HG03135 (cell line): Measurements from ENCODE around the gene KRT36.

Source experiments
- ATAC-seq: cut with Tn5 transposase; IDR thresholded peaks from one replicate; pipeline ENCODE4 v1.9.1; 2021; ENCODE audit warnings: mild to moderate bottlenecking, moderate library complexity; ENCODE audit not compliant: unreplicated experiment

KRT36 gene

DNA sequence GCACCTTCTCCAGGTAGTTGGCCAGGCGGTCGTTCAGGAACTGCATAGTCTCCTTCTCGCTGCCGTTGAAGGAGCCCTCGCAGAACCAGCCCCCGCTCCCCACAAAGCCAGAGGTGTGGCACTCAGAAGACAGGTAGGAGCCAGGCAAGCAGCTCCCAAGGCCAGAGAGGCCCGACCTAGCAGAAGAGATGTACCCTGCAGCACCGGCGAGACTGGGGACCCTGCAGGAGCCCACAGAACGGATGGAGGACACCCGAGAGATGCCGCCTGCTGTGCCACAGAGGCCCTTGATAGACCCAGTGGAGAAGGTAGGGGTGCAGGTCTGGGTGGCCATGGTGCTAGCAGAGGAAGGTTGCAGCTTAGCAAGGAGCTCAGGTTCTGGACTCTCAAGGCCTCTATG, at the start of gene KRT36:
Gene KRT36, minus strand, starts transcription at position 380 of the 400 bp plus-strand sequence. Its CDS starts 46 bp downstream, at position 334.
- no peak for ATAC-seq

DNA sequence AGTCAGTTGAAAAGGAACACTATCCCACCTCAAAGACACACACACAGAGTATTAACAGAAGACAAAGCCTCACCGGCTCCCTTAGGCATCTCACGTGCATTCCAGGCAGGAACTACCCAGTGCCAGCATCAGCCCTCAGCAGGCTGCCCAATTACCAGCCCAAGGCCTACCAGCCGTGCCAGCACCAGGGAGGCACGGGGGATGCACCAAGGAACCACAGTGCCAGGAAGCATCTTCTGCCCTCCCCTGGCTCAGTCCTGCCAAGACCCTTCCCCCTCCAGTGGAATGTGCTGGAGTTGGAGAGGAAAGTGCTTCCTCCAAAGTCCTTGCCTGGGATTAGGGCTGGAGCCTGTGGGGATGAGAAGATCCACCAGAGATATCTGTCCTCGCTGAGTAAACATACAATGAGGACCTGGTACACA, 49.4 kb upstream of the KRT36 start:
- ATAC-seq = no peak

DNA sequence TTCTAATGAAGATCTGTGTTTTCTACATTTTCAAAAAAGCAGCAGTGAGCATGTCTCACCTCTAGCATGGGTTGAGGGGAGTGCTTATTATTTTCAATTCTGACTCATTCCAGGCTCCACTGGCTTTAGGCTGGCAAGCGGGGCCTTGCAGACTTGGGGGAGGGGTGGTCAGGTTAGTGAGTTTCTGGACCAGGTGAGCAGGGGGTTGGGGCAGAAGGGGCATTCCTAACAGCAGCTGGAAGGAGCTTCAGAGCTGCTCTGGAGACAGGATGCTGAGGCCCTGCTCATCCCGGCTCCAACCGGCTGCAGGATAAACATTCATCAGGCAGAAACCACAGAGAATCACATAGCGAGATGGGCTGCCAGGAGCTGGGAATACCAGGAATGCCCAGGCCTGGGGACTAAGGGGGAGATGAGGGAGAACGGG, 48.9 kb upstream of the KRT36 start:
- no peak for ATAC-seq

DNA sequence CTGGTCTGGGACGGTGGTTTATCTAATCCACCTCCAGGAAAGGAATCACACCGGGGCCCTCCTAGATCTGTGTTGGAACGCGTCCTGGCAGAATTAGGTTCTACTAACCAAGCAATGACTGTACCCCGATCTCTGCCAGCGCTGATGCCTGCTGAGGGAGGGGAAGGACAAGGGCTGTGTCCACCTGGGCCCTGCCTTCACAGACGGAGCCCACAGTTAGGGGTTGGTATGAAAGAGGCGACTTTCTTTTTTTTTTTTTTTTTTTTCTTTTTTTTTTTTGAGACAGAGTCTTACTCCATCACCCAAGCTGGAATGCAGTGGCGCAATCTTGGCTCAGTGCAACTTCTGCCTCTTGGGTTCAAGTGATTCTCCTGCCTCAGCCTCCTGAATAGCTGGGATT, 48.3 kb upstream of the KRT36 start:
- no peak for ATAC-seq

DNA sequence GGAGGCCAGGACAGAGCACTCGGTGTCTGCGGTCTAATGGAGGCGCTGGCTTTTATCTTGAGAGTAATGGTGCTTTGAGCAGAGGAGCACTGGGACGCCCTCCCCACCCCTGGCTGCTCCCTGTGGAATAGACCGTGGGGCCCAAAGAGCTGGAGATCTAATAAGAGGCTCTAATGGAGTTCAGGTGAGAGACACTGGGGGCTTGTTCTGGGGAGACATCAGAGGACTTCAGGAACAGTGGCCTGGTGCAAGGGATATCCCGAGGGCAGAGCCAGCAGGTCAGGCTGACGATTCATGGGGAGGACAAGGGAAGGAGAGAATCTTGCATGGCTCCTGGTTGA, 47.9 kb upstream of the KRT36 start:
- no peak for ATAC-seq

DNA sequence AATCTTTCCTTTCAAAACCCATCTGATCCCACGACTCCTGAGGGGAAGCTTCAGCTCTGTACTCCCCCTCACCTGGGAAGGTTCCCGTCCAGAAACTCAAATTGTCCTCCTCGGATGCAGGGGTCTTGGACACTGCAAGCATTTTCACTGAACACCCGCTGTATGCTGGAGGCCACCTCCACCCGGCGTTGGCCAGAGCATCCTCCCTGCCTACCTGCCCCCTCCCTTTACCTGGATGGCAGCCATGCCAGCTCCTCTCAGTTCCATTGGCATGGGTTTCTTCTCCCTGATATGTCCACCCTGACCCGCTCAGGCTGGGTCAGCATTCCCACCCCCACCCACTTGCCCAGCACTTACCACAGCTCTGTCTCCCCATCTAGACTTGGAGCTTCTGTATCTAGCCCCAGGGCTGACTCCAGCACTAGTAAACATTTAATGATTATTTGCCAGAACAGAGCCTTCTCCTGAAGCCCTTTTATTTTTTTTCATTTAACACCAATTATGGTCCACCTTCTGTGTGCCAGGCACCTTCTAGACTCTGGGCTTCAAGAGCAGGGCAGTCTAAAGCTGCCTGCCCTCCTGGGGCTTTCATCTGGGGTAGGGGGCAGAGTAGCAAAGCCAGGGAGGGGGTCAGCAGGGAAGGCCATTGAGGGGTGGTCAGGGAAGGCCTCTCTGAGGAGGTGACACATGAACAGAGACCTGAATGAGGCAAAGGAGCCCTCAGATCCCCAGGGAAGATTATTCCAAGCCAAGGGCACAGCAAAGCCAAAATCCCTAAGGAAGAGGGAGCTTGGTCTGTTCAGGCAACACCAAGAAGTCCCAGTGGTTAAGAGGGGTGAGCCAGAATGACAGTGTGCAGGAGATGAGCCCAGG, 47.3 kb upstream of the KRT36 start:
- no peak for ATAC-seq

DNA sequence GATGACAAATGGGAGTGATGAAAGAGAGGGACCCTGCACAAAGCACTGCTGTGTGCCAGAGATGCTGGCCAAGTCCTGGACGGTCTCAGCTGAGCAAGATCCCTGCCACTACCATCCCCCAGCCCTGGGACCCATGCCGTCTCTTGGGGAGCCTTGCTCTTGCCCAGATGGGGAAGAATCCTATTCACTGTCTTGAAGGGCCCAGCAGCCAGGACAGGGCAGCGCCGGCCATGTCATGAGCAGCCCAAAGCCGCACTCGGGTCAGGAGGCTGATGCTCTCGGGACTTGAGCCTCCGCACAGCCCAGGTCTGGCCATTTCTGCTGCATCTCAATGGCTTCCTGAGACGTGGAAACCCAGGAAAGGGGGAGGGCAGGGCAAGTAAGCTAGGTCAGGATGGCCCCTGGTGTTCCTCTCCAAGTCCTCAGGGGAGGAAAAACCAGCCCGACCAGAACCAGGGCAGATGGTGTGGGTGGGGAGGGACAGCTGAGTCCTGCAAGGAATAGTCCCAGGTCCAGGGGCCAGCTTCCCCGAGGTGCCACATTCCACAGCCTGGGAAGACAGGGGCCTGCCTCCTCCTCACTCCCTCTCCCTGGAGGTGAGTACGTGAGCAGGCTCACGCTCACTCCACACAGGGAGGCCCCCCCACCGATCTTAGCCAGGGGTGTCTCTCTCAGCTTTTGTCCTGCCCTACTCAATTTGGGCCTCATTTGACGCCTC, 46.2 kb upstream of the KRT36 start:
- no peak for ATAC-seq

DNA sequence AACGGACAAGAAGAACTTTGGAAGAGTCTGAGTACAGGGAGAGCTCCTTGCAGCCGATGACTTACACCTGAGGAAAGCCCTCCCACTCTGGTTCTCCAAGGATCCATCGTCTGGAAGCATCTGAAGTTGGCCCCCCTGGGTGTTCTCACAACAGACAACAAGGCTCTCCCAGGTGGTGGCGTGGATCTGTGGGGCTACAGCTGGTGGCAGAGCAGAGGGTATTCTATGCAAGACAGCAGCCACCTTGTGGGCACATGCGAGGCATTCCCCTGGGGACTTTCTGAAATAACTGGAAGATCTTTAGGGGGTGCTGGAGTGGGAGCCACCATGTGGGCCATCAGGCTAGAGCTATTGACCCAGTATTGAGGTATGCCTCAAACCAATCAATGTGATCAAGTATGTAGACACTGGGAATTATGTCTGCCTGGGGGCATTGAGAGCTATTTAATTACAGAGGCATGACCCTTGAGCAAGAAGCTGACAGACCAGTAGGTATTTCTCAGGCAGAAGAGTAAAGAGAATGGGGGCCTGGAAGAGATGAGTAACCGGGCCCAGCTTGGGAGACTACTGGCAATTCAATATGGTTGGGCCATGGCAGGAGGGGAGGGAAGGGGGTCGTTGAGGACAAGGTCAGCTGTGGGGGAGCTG, 45.3 kb upstream of the KRT36 start:
- no peak for ATAC-seq

DNA sequence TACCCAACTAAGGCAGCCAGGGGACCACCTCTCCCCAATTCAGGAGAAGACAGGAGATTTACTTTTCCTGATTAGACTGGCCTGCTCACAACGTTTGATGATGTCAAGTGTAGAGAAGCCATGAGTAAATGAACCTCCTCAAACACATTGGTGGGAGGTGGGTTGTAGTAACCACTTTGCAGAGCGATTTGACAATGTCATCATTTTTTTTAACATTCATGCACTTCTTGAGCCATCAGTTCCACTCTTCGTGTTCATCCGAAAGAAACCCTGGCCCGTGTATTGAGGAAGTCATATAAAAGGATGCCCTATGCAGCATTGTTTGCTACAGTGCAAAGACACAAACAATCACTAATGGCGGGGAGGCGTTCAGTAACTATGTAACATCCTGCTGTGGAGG, 43.9 kb upstream of the KRT36 start:
- no peak for ATAC-seq

DNA sequence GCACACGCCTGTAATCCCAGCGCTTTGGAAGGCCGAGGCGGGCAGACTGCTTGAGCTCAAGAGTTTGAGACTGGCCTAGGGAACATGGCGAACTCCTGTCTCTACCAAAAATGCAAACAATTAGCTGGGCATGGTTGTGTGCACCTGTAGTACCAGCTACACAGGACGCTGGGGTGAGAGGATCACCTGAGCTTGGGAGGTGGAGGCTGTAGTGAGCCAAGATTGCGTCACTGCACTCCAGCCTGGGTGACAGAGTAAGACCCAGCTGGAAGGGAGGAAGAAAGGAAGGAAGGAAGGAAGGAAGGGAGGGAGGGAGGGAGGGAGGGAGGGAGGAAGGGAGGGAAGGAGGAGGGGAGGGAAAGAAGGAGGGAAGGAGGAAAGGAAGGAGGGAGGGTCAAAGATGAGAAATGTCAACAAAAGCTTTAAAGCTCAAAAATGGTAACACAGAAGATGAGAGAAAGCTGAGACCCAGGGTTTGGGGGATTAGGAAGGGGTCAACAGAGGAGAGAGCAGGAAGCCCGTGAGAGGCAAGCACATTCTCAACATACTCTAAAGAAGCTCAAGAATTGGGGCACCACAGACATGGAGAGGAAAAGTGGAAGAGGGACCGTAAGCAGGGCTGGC, 43.3 kb upstream of the KRT36 start:
- no peak for ATAC-seq

DNA sequence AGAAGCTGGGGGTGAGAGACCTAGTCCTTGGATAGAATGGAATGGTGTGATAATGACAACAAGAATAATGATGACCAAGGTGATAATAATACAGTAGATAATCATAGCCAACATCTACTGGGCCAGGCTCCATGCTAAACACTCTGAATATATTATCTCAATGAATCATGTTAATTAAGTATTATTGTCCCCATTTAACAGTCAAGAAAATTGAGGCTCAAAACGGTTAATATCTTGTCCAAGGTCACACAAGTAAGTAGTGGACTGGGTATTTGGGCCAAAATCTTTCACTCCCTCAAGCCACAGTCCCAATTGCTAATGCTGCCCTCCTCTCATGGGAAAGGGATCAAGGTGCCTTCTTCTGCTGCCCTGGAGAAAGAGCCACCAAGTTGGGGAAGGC, 42.3 kb upstream of the KRT36 start:
- ATAC-seq = no peak

DNA sequence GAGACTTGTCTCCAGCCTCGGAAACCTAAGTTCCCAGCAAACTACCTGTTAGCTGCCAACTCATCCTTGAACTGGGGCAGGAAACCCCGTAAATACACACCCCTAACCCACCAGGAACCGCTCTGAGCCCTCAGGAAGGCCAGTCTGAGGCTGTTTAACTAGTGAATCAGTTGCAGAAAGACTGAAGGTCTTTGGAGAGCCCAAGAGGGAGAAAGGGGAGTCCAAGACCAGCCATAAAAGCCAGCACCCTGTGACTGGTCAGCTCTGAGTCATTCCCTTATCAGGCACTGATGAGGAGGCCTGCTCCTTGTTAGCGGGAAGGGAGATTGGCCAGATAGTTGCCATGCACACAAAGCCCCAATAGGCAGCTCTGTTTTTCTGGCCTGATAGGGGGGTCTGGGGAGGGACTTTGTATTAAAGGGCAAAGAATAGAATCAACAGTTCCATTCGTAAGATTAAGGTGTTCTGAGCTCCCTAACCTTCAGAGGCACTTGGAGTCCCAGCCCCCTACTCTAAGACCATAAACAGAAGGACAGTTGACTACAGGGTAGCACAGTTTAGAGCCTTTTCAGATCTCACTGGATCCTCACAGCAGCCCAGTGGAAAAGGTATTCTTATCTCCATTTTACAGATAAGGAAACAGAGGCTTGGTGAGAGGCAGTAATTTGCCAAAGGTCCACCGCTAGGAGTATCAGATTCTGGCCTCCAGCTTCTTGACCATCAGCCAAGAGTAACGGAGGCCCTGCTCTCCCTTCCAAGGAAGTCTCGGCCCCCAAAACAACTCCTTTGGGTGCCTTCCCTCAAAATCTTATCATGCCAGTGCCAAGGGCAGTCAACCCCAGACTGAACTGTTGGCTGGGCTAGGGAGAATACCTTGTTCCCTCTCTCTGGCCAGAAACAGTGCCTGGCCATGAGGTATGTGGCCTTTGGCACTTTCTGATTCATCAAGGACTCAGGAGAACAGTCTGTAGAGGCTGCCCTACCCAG, 40.6 kb upstream of the KRT36 start:
- no peak for ATAC-seq

DNA sequence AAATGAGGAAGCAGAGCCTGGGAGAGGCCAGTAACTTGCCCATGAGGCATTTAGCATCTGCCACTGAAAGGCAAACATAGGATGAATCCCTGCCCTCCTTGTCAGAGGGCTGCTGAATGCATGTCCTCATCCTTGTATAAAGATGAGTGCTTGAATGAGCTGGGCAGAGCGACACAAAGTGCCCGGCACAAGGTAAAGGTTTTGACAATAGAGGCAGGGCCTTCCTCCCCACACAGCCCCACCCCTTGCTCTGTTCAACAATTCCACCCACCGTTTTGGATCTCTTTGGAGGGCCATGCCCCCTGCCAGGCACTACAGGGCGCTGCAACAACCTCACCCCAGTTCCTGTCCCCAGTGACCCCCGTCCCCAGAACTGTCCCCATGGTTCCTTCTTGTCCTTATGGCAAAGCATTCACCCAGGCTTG, 39.8 kb upstream of the KRT36 start:
- ATAC-seq = no peak

DNA sequence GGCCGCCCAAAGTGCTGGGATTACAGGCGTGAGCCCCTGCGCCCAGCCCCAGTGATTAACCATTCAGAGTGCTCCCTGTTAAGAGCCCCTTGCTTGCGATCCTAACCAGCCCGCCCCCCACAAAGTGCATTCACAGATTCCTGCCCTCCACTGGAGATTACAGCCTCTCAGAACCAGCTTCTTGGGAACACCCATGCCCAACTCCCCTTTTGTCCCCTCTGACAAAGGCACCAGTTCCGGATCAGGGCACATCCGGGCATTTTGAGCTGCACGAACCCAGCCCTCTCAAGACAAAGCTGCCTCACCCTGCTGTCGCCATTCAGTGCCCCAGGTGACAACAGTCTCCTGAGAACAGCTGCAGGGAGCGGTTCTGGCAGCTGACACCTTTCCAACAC, 39.2 kb upstream of the KRT36 start:
- ATAC-seq = no peak

DNA sequence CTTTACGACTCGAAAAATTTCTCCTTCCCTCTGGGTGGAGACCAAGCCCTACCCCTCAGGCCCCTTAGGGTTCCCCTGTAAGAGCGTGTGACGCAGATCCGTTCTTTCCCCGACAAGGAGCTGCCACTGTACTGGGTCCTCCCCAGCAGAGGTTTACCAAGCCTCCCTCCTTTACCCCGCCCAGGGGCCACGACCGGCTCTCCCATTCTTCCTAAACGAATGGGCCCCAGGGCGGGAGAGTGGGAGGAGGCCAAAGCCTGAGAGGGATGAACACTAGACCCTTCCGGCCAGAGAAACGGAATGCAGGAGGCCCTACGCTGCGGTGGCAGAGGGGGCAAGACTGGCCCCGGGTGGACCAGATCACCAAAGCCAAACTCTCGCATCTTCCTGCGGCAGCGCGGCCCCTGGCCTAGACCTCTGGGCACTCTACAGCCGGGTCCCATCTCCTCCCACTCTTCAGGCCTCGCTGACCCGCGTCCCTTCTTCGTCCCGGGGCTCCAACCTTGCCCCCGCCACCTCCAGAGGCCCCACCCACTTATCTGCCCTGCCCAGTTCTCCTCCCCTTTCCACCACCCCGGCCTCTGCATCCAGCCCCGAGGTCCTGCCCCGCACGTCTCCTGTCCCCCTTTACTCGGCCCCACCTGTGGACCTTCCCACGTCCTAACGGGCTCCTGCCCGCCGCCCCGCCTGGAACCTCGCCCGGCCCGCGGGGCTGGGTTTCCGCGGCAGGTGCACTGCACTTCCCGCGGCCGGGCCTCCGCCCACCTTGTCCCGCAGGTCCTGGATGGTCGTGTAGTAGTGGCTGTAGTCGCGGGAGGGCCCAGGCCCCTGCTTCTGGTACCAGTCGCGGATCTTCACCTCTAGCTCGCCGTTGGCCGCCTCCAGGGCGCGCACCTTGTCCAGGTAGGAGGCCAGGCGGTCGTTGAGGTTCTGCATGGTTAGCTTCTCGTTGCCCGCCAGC, 37.6 kb upstream of the KRT36 start:
- ATAC-seq = no peak

DNA sequence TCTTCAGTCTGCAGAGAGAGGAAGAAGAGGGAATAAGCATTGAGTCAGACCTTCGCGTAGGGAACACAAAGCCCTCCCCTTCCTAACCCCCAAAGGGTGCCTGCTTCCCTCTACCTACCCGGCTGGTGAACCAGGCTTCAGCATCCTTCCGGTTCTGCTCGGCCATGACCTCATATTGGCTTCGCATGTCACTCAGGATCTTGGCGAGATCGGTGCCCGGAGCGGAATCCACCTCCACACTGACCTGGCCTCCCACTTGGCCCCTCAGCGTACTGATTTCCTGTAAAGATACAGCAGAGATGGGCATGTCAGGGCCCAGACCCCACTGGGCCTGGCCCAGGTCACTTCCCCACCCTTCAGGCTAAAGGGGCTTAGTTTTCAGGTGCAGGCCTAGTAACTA, 34.6 kb upstream of the KRT36 start:
- no peak for ATAC-seq

DNA sequence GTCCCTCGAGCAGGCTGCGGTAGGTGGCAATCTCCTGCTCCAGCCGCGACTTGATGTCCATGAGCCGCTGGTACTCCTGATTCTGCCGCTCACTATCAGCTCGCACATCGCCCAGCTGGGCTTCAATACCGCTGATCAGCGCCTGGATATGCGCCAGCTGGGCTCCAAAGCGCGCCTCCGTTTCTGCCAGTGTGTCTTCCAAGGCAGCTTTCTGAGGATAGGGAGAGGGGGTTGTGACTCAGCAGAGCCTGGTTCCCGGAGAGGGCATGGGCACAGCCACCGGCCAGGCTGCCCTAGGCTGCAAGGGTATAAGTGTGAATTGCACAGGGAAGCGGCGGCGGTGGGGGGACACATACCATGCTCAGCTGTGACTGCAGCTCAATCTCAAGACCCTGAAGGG, 34.1 kb upstream of the KRT36 start:
- no peak for ATAC-seq

DNA sequence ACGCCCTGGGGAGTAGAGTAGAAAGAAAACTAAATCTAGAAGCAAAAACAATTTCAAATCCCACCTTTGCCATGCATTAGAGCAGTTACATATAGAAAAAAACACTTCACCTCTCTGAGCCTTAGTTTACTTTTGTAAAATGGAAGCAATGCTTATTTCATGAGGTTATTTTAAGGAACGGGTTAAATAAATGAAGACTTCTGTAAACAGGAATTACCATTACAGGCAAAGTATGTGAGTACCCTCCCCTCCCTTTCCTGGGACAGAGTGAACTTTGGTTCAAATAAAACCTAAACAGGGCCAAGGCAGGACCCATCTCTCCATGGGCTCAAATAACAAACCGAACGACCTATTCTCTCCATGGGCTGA, 33.5 kb upstream of the KRT36 start:
- ATAC-seq = no peak
